ENCODE results near the gene FKBP6. TPM values are rescaled to one million over a fixed set of nuclear protein-coding genes. Genes with fewer than 3 reads are reported as not detected.
A peak's percentile ranks its signal among the peaks of the same experiment; 100 is the strongest.

Gene FKBP6
- total and polyA plus RNA-seq, 2 of the 13 experiments (the other 11 are each of a cell fraction or from before 2014, with no cell fraction given): 0.07 to 0.20 TPM

DNA sequence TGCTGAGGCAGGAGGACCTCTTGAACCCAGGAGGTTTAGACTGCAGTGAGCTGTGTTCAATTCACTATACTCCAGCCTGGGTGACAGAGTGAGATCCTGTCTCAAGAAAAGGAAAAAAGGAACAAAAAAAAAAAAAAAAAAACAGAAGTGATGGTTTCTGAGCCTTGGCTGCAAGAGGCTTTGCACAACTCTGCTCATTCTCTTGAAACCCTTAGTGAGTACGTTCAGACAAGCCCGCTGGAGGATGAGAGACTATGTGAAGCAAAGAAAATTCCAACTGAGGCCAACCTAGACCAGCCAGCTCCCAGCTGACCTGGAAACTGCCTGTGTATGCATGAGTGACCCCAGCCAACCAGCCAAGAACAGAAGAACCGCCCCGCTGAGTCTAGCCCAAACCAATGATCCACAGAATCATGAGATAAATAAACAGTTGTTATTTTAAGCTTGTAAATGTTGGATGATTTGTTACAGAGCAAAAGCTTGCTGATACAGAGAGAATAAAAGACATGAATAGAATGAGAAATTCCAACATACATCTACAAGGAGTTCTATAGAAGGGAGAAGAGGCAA, 55.1 kb downstream of the FKBP6 start:
- no peak overlapping the region for H3K27ac ChIP-seq (ENCODE audit: extremely low read length, insufficient read depth, low read length)
- no peaks in the 10 kb centered on the region for H3K4me1 ChIP-seq (ENCODE audit: insufficient read depth, low read length)
- H3K4me3 ChIP-seq (replicated peaks in 1 of 3; ENCODE audit: insufficient read depth in 1 of 3, low read depth in 2 of 3, low read length in 3 of 3): no peak overlapping the region
- no peaks in the 10 kb centered on the region; a peak in 1 of 5 replicates for H3K27me3 ChIP-seq (ENCODE audit: control insufficient read depth in 1 of 2, insufficient read depth in 2 of 2, low read length in 2 of 2)
- H3K36me3 ChIP-seq (replicated peaks in 1 of 2; ENCODE audit: control insufficient read depth in 1 of 2, insufficient read depth in 2 of 2, low read length in 2 of 2): no peaks in the 10 kb centered on the region
- intact Hi-C loops (cut with micrococcal nuclease; ENCODE audit: unreplicated experiment): no loop called here
- FAIRE-seq (no peak), ATAC-seq (no peak), DNase-seq (ENCODE audit: low spot score) (no peak)
- BruUV-seq (replicated peaks): no TSS peak
- TF ChIP-seq EED (CRISPR knock-in tag; IDR thresholded peaks at IDR 0.05) (no peak), ZNF331 (CRISPR knock-in tag; IDR thresholded peaks at IDR 0.05) (peak; percentile 99)
- POLR2A ChIA-PET: no interaction called here
- CTCF ChIA-PET (ENCODE audit: low intra/inter-chr PET ratio, low total read pairs): no interaction called here
- H4K20me1 ChIP-seq (ENCODE audit: insufficient read depth, low read length): no peaks in the 10 kb centered on the region
- no peaks in the 10 kb centered on the region for H3K79me2 ChIP-seq (ENCODE audit: insufficient read depth, low read length)
- no peak overlapping the region for H3K4me2 ChIP-seq (ENCODE audit: low read depth, low read length)
- 77% methylated on average over 4 of the region's 4 CpGs for WGBS (ENCODE audit: low lambda C conversion rate)
- peaks cover 10% of the 10 kb centered on the region for H3K9me3 ChIP-seq (ENCODE audit: low read length)
- H3K9ac ChIP-seq (ENCODE audit: insufficient read depth, low read depth, low read length): no peak overlapping the region
- H2AFZ ChIP-seq (ENCODE audit: low read length): no peak overlapping the region
- in situ Hi-C loops (cut with HindIII; ENCODE audit: extremely low pct_ligation_motif_present, low pct_unique_long_range_greater_than_20kb): no loop called here

- H3K9me3 ChIP-seq (ENCODE audit: low read length): peaks cover 11% of the 10 kb centered on the region
- H3K79me2 ChIP-seq (ENCODE audit: insufficient read depth, low read length): no peaks in the 10 kb centered on the region
- CTCF ChIA-PET (ENCODE audit: low intra/inter-chr PET ratio, low total read pairs): no interaction called here
- no peaks in the 10 kb centered on the region for H3K36me3 ChIP-seq (replicated peaks in 1 of 2; ENCODE audit: control insufficient read depth in 1 of 2, insufficient read depth in 2 of 2, low read length in 2 of 2)
- intact Hi-C loops (cut with micrococcal nuclease; ENCODE audit: unreplicated experiment): no loop called here
- no peaks in the 10 kb centered on the region for H4K20me1 ChIP-seq (ENCODE audit: insufficient read depth, low read length)
- DNase-seq (ENCODE audit: low spot score) (no peak), ATAC-seq (no peak), FAIRE-seq (no peak)
- in situ Hi-C loops (cut with HindIII; ENCODE audit: extremely low pct_ligation_motif_present, low pct_unique_long_range_greater_than_20kb): no loop called here
- no peaks in the 10 kb centered on the region for H3K27me3 ChIP-seq (ENCODE audit: control insufficient read depth in 1 of 2, insufficient read depth in 2 of 2, low read length in 2 of 2)
- no peak overlapping the region for H3K9ac ChIP-seq (ENCODE audit: insufficient read depth, low read depth, low read length)
- H3K4me1 ChIP-seq (ENCODE audit: insufficient read depth, low read length): no peaks in the 10 kb centered on the region
- WGBS (ENCODE audit: low lambda C conversion rate): 16% methylated on average over 2 of the region's 2 CpGs
- POLR2A ChIA-PET: no interaction called here
- BruUV-seq (replicated peaks): no TSS peak
- H2AFZ ChIP-seq (ENCODE audit: low read length): no peak overlapping the region
- H3K27ac ChIP-seq (ENCODE audit: extremely low read length, insufficient read depth, low read length): no peak overlapping the region
- H3K4me2 ChIP-seq (ENCODE audit: low read depth, low read length): no peak overlapping the region
- TF ChIP-seq FOSL2 (CRISPR knock-in tag; IDR thresholded peaks at IDR 0.05) (no peak), HOXA9 (CRISPR knock-in tag; IDR thresholded peaks at IDR 0.05; ENCODE audit: borderline replicate concordance) (no peak), ZNF136 (CRISPR knock-in tag; IDR thresholded peaks at IDR 0.05; ENCODE audit: low read depth) (peak; percentile 100)
- no peak overlapping the region for H3K4me3 ChIP-seq (replicated peaks in 1 of 3; ENCODE audit: insufficient read depth in 1 of 3, low read depth in 2 of 3, low read length in 3 of 3)
Observed at GRCh38 chr7:73387221-73387828, 59.4 kb downstream of the FKBP6 start.

Data from HepG2 (cell line).